BE2C (cell line): Measurements from ENCODE around the gene ADD3.

ENCODE experiments used
- DNase-seq: peaks from one replicate; pipeline ENCODE4 v3.0.0-alpha.2; 2020
- H3K27me3 ChIP-seq: fragments of 250-450 bp; sonication (Bioruptor Pico); 2 replicates; pipeline ENCODE4 v1.5.1; 2020; ENCODE audit warnings: mild to moderate bottlenecking
- H3K36me3 ChIP-seq: fragments of 250-450 bp; sonication (Bioruptor Pico); 2 replicates; pipeline ENCODE4 v1.5.1; 2020; ENCODE audit warnings: mild to moderate bottlenecking
- H3K4me1 ChIP-seq: fragments of 250-450 bp; sonication (Bioruptor Pico); 2 replicates; pipeline ENCODE4 v1.5.1; 2020
- H3K4me3 ChIP-seq: 2 replicates; pipeline ENCODE4 v1.5.1; 2011; ENCODE audit warnings: low read depth, low read length
- H3K9me3 ChIP-seq: fragments of 250-450 bp; sonication (Bioruptor Pico); 2 replicates; pipeline ENCODE4 v1.5.1; 2020
- TF ChIP-seq, protein P1 (sequence below): IDR thresholded peaks from 2 replicates; pipeline ENCODE4 v1.5.1; 2012; ENCODE audit warnings: mild to moderate bottlenecking, low read depth, low read length

ADD3 gene

DNA sequence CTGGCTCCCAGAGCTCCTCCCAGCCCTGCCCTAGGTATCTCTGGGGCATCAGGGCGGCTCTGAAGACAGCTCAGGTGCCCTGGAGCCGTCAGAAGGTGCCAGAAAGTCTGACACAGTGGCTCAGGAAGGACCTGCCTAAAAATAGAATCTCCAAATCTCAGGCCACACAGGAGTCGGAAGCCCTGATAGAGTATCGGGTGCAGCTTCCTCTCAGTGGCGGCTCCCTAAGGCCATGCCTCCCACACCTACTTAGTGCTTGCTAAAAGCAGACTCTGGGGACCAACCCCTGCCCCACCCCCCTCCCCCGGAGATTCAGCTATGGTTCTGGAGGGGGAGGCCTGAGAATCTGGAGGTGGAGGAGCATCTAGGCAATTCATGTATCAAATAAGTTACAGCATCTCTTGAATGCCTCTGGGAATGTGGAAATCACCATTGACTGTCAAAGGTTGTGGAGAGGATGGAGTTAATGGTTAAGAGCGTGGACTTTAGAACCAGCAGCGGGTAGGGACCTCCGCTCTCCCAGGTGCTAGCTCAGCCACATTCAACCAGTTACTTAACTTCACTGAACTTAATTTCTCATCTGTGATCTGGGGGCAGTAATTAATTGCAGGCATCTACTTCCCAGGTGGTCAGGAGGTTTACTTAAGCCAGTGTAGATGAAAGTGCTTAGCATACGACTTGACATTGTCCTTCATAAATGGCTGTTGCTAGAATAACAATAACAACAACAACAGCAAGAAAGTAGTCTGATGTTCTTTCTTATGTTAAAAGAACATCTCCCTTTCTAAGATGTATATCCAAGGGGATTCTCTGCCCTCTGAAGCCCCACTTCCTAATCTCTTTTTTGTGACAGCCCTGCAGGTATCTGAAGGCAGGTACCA is 161.1 kb downstream of the ADD3 start:
- H3K9me3 ChIP-seq = no peaks in the 10 kb centered on the region
- DNase-seq = no peak
- no peaks in the 10 kb centered on the region for H3K4me1 ChIP-seq
- TF ChIP-seq, protein P1, sequence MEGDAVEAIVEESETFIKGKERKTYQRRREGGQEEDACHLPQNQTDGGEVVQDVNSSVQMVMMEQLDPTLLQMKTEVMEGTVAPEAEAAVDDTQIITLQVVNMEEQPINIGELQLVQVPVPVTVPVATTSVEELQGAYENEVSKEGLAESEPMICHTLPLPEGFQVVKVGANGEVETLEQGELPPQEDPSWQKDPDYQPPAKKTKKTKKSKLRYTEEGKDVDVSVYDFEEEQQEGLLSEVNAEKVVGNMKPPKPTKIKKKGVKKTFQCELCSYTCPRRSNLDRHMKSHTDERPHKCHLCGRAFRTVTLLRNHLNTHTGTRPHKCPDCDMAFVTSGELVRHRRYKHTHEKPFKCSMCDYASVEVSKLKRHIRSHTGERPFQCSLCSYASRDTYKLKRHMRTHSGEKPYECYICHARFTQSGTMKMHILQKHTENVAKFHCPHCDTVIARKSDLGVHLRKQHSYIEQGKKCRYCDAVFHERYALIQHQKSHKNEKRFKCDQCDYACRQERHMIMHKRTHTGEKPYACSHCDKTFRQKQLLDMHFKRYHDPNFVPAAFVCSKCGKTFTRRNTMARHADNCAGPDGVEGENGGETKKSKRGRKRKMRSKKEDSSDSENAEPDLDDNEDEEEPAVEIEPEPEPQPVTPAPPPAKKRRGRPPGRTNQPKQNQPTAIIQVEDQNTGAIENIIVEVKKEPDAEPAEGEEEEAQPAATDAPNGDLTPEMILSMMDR = no peak
- H3K27me3 ChIP-seq = no peaks in the 10 kb centered on the region
- H3K4me3 ChIP-seq = no peak overlapping the region
- no peaks in the 10 kb centered on the region for H3K36me3 ChIP-seq

DNA sequence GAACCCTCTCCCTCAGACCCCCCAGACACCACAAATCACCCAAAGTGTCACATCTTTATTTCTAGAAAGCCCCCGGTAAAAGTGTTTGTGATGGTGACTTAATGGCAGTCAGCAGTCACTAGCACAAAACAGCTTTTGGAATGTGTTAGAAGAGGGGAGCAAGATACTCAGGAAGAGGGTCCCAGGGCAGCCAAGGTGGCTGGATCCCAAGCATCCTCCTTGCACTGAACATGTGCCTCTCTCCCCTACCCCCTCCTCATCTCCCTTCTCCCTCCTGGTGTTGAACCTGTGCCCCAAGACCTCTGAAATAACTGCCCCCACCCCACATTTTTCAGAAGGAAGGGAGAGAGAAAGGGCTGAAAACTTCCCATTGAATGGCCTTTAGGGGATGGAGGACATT is 161.8 kb downstream of the ADD3 start:
- no peaks in the 10 kb centered on the region for H3K27me3 ChIP-seq
- H3K9me3 ChIP-seq = no peaks in the 10 kb centered on the region
- TF ChIP-seq, protein P1 = no peak
- no peaks in the 10 kb centered on the region for H3K36me3 ChIP-seq
- DNase-seq = no peak
- H3K4me3 ChIP-seq = no peak overlapping the region
- no peaks in the 10 kb centered on the region for H3K4me1 ChIP-seq

GRCh38 chr10:110170142-110170971 is 162.6 kb downstream of the ADD3 start:
- H3K27me3 ChIP-seq = no peaks in the 10 kb centered on the region

GRCh38 chr10:110171032-110171431 is 163.2 kb downstream of the ADD3 start:
- Histone ChIP-seq H3K4me1 (no peaks in the 10 kb centered on the region), H3K4me3 (no peak overlapping the region), H3K36me3 (no peaks in the 10 kb centered on the region), H3K9me3 (no peaks in the 10 kb centered on the region), H3K27me3 (no peaks in the 10 kb centered on the region)
- DNase-seq = no peak
- TF ChIP-seq, protein P1 = no peak

More at GRCh38 chr10:110170142-110170971, 162.6 kb downstream of the ADD3 start:
- DNase-seq = no peak
- Histone ChIP-seq H3K4me1 (no peaks in the 10 kb centered on the region), H3K4me3 (no peak overlapping the region), H3K9me3 (no peaks in the 10 kb centered on the region), H3K36me3 (no peaks in the 10 kb centered on the region)
- TF ChIP-seq, protein P1 = no peak

- Histone ChIP-seq H3K4me1 (no peaks in the 10 kb centered on the region), H3K27me3 (no peaks in the 10 kb centered on the region), H3K36me3 (no peaks in the 10 kb centered on the region), H3K9me3 (no peaks in the 10 kb centered on the region), H3K4me3 (no peak overlapping the region)
- DNase-seq = no peak
- TF ChIP-seq, protein P1 = no peak
Observed at GRCh38 chr10:110172155-110172554, 164.4 kb downstream of the ADD3 start.
